ENCODE data around the gene LCN6. TPM values are rescaled to one million over a fixed set of nuclear protein-coding genes. Genes with fewer than 3 reads are reported as not detected.

Gene LCN6
- total and polyA plus RNA-seq, 8 donors, result 0.38 to 18.9 TPM; not detected in 6

- intact Hi-C loops (cut with DNase I), result no loop called here
- Histone ChIP-seq H3K4me1 (peaks cover 6 to 37% of the 10 kb centered on the region in 2 donors), H3K27me3 (peaks cover 4 to 16% of the 10 kb centered on the region in 2 donors), H3K36me3 (no peaks in the 10 kb centered on the region), H3K9me3 (no peaks in the 10 kb centered on the region), H3K4me3 (no peak overlapping the region), H3K27ac (no peak overlapping the region)
- TF ChIP-seq CTCF (IDR thresholded peaks at IDR 0.05), result no peak
- DNase-seq (no peak), ATAC-seq (no peak)
Observed at GRCh38 chr9:136703276-136703860, 45.0 kb downstream of the LCN6 start.

GRCh38 chr9:136701668-136702053 lies 46.7 kb downstream of the LCN6 start:
- Histone ChIP-seq H3K4me3 (no peak overlapping the region), H3K27me3 (peaks cover 4 to 16% of the 10 kb centered on the region in 2 donors), H3K9me3 (no peaks in the 10 kb centered on the region), H3K4me1 (peaks cover 12 to 51% of the 10 kb centered on the region in 2 donors), H3K36me3 (no peaks in the 10 kb centered on the region), H3K27ac (no peak overlapping the region)
- DNase-seq (no peak), ATAC-seq (no peak)
- intact Hi-C loops (cut with DNase I), result no loop called here
- no peak for TF ChIP-seq CTCF (IDR thresholded peaks at IDR 0.05)

- no peaks in the 10 kb centered on the region for H3K9me3 ChIP-seq
Observed at GRCh38 chr9:136700959-136701667, 47.2 kb downstream of the LCN6 start.

GRCh38 chr9:136700304-136700703 lies 48.0 kb downstream of the LCN6 start:
- H3K27ac ChIP-seq, result no peak overlapping the region
- TF ChIP-seq CTCF (IDR thresholded peaks at IDR 0.05), result no peak
- H3K36me3 ChIP-seq, result no peaks in the 10 kb centered on the region
- peaks cover 4 to 16% of the 10 kb centered on the region in 2 donors for H3K27me3 ChIP-seq
- no peaks in the 10 kb centered on the region for H3K9me3 ChIP-seq
- DNase-seq, result no peak
- no peak for ATAC-seq
- no peak overlapping the region for H3K4me3 ChIP-seq
- intact Hi-C loops (cut with DNase I), result no loop called here
- peaks cover 15 to 61% of the 10 kb centered on the region in 2 donors for H3K4me1 ChIP-seq

More at GRCh38 chr9:136700959-136701667, 47.2 kb downstream of the LCN6 start:
- Histone ChIP-seq H3K4me3 (no peak overlapping the region), H3K27me3 (peaks cover 4 to 16% of the 10 kb centered on the region in 2 donors), H3K4me1 (peaks cover 12 to 56% of the 10 kb centered on the region in 2 donors), H3K36me3 (no peaks in the 10 kb centered on the region), H3K27ac (no peak overlapping the region)
- ATAC-seq (peak; percentile 12), DNase-seq (peak in 1 of 4 donors; percentile 80)
- no peak for TF ChIP-seq CTCF (IDR thresholded peaks at IDR 0.05)
- intact Hi-C loops (cut with DNase I), result no loop called here

- no peak for ATAC-seq
- Histone ChIP-seq H3K27ac (peak overlapping the region in 1 of 2 donors; percentile 90), H3K4me3 (no peak overlapping the region)
Observed at GRCh38 chr9:136698635-136699246, 49.6 kb downstream of the LCN6 start.

More at GRCh38 chr9:136698635-136699246, 49.6 kb downstream of the LCN6 start:
- intact Hi-C loops (cut with DNase I), result no loop called here
- H3K4me1 ChIP-seq, result peaks cover 15 to 73% of the 10 kb centered on the region in 2 donors
- H3K9me3 ChIP-seq, result no peaks in the 10 kb centered on the region
- no peaks in the 10 kb centered on the region for H3K36me3 ChIP-seq
- no peak for DNase-seq
- TF ChIP-seq CTCF (IDR thresholded peaks at IDR 0.05), result no peak
- peaks cover 4 to 16% of the 10 kb centered on the region in 2 donors for H3K27me3 ChIP-seq

Data from left lung (tissue), 10 donors.